HCT116 (cell line): ENCODE results near the gene UGT1A3. TPM values are rescaled to one million over a fixed set of nuclear protein-coding genes. Genes with fewer than 3 reads are reported as not detected.

Experiments
- ATAC-seq: fragments of 200-7000 bp; cut with Tn5 transposase; 2 replicates; pipeline ENCODE4 v1.9.1; 2020; ENCODE audit warnings: mild to moderate bottlenecking, moderate library complexity
- BruUV-seq: library from RNA; stranded (reverse); fragments of 400-500 nt; replicated peaks from 2 replicates; lab custom pipeline; 2021; lab: Mats Ljungman, UMichigan
- CTCF ChIA-PET: fragments of 300-600 bp; sonication (Branson Sonifier 250); formaldehyde crosslinking; loops from one replicate; lab custom pipeline; 2021; ENCODE audit warnings: antibody characterized with exemption; lab: Charles Lee
- POLR2A ChIA-PET: fragments of 300-600, 350-600 bp; sonication (Branson Sonifier 250); formaldehyde crosslinking; loops from one replicate; lab custom pipeline; 2021; ENCODE audit warnings: antibody characterized with exemption; lab: Charles Lee
- RAD21 ChIA-PET, 2 experiments: fragments of 300-600 bp; sonication (Branson Sonifier 250); formaldehyde crosslinking; loops; one replicate each; lab custom pipeline; 2023; ENCODE audit warnings: low total read pairs in 2 of 2; ENCODE audit not compliant: uncharacterized antibody in 2 of 2, unreplicated experiment in 2 of 2, low non-redundant PET in 1 of 2; lab: Charles Lee
- DNase-seq: peaks from one replicate; pipeline ENCODE4 v3.0.0-alpha.2; 2010; ENCODE audit warnings: low read depth, low spot score
- H2AFZ ChIP-seq: fragments of 200-600 bp; shearing (Covaris generic), sonication (generic); 2 replicates; pipeline ENCODE4 v1.6.1; 2017; ENCODE audit warnings: low read depth, mixed run types, mixed read lengths, antibody characterized with exemption, low read length; ENCODE audit not compliant: poor library complexity, severe bottlenecking
- H3K27ac ChIP-seq: 2 replicates; pipeline ENCODE4 v1.5.1; 2012; ENCODE audit warnings: low read depth, low read length
- H3K27me3 ChIP-seq: fragments of 200-600 bp; sonication (generic); 2 replicates; pipeline ENCODE4 v1.6.1; 2016; ENCODE audit warnings: mixed run types, low read length, mixed read lengths; ENCODE audit not compliant: insufficient read depth
- H3K36me3 ChIP-seq, 2 experiments: fragments of 200-500 bp in 1 of 2; fragments of 200-600 bp in 1 of 2; sonication (Bioruptor generic) in 1 of 2; sonication (generic) in 1 of 2; 2 replicates each; pipeline versions ENCODE4 v1.5.1 to v1.6.1; 2014 to 2016; ENCODE audit warnings: low read length in 2 of 2, inconsistent platforms in 1 of 2, mixed read lengths in 1 of 2, mixed run types in 1 of 2; ENCODE audit not compliant: insufficient read depth in 2 of 2, control insufficient read depth in 1 of 2
- H3K4me1 ChIP-seq, 2 experiments: fragments of 200-600 bp in 1 of 2; sonication (generic) in 1 of 2; 2 replicates each; pipeline versions ENCODE4 v1.5.1 to v1.6.1; 2012 to 2017; ENCODE audit warnings: low read length in 2 of 2, inconsistent platforms in 1 of 2, mild to moderate bottlenecking in 1 of 2, mixed read lengths in 1 of 2, mixed run types in 1 of 2, moderate library complexity in 1 of 2; ENCODE audit not compliant: insufficient read depth in 2 of 2, control insufficient read depth in 1 of 2
- H3K4me2 ChIP-seq: fragments of 200-600 bp; sonication (generic); 2 replicates; pipeline ENCODE4 v1.6.1; 2017; ENCODE audit warnings: mixed run types, low read length, mixed read lengths
- H3K4me3 ChIP-seq, 2 experiments: fragments of 200-600 bp in 1 of 2; sonication (generic) in 1 of 2; replicated peaks in 1 of 2; 2 replicates each; pipeline ENCODE4 v1.5.1; 2011 to 2016; ENCODE audit warnings: low read length in 2 of 2, control low read depth in 1 of 2, low read depth in 1 of 2, mild to moderate bottlenecking in 1 of 2, mixed read lengths in 1 of 2, mixed run types in 1 of 2
- H3K79me2 ChIP-seq: fragments of 200-600 bp; sonication (generic); 2 replicates; pipeline ENCODE4 v1.6.1; 2017; ENCODE audit warnings: mild to moderate bottlenecking, mixed run types, low read length, moderate library complexity, mixed read lengths; ENCODE audit not compliant: insufficient read depth
- H3K9ac ChIP-seq: fragments of 200-600 bp; sonication (generic); 2 replicates; pipeline ENCODE4 v1.6.1; 2016; ENCODE audit warnings: low read length, mixed read lengths
- H3K9me2 ChIP-seq: fragments of 200-600 bp; sonication (generic), shearing (Covaris generic); 2 replicates; pipeline ENCODE4 v1.6.1; 2017; ENCODE audit warnings: mixed run types, mild to moderate bottlenecking, moderate library complexity; ENCODE audit not compliant: insufficient read depth
- H3K9me3 ChIP-seq, 2 experiments: fragments of 200-500 bp in 1 of 2; fragments of 200-600 bp in 1 of 2; sonication (Bioruptor generic) in 1 of 2; sonication (generic) in 1 of 2; 2 replicates each; pipeline ENCODE4 v1.6.1; 2014 to 2017; ENCODE audit warnings: low read length in 2 of 2, mixed read lengths in 2 of 2, inconsistent platforms in 1 of 2, low read depth in 1 of 2, mild to moderate bottlenecking in 1 of 2, mixed run types in 1 of 2, moderate library complexity in 1 of 2; ENCODE audit not compliant: control insufficient read depth in 1 of 2, insufficient read depth in 1 of 2
- H4K20me1 ChIP-seq: fragments of 200-600 bp; sonication (generic), shearing (Covaris generic); 2 replicates; pipeline ENCODE4 v1.6.1; 2017; ENCODE audit warnings: mixed run types, mild to moderate bottlenecking, moderate library complexity; ENCODE audit not compliant: insufficient read depth
- ATF3 ChIP-seq: IDR thresholded peaks from 2 replicates; pipeline ENCODE4 v1.6.1; 2012
- CEBPB ChIP-seq: IDR thresholded peaks from 2 replicates; pipeline ENCODE4 v1.6.1; 2012; ENCODE audit warnings: low read depth
- EGR1 ChIP-seq: IDR thresholded peaks from 2 replicates; pipeline ENCODE4 v1.6.1; 2012; ENCODE audit warnings: low read depth
- RAD21 ChIP-seq: IDR thresholded peaks from 2 replicates; pipeline ENCODE4 v1.6.1; 2012; ENCODE audit warnings: low read depth, mild to moderate bottlenecking
- SP1 ChIP-seq: IDR thresholded peaks from 2 replicates; pipeline ENCODE4 v1.6.1; 2012; ENCODE audit warnings: low read depth
- SRF ChIP-seq: IDR thresholded peaks from 2 replicates; pipeline ENCODE4 v1.6.1; 2012; ENCODE audit warnings: low read depth
- YY1 ChIP-seq: IDR thresholded peaks from 2 replicates; pipeline ENCODE4 v1.6.1; 2011; ENCODE audit warnings: low read length, low read depth, moderate library complexity, mild to moderate bottlenecking; ENCODE audit not compliant: insufficient replicate concordance; ENCODE audit errors: extremely low read depth
- ZFX ChIP-seq: fragments of 450-650 bp; IDR thresholded peaks from 2 replicates; pipeline ENCODE4 v1.6.1; 2017
- ZNF274 ChIP-seq: fragments of 200-500 bp; sonication (Bioruptor generic); IDR thresholded peaks from 2 replicates; pipeline ENCODE4 v1.6.1; 2014; ENCODE audit warnings: mild to moderate bottlenecking, low read depth, low read length, inconsistent platforms
- intact Hi-C: fragments of 100-400 bp; cut with micrococcal nuclease; formaldehyde crosslinking; loops from 2 replicates; pipeline ENCODE4 v1.10.0; 2022
- total RNA-seq: library from RNA; stranded (reverse); gene quantifications from one replicate; pipeline ENCODE4 v1.2.1, GENCODE V29; 2021; ENCODE audit not compliant: unreplicated experiment

UGT1A3 gene
- total RNA-seq, 1 experiment from 2014 or later, result not detected

- peaks cover 3 to 10% of the 10 kb centered on the region in 2 experiments; a peak in 2 of 4 replicates for H3K4me1 ChIP-seq
- no peaks in the 10 kb centered on the region for H3K36me3 ChIP-seq
- H3K27ac ChIP-seq, result no peak overlapping the region
- no TSS peak for BruUV-seq
- H3K79me2 ChIP-seq, result no peaks in the 10 kb centered on the region
- H4K20me1 ChIP-seq, result no peaks in the 10 kb centered on the region
- intact Hi-C loops, result no loop called here
- TF ChIP-seq EGR1 (peak; percentile 62; the same call in 1 of the 2 replicates), CEBPB (no peak)
- ChIA-PET CTCF (no interaction called here), POLR2A (no interaction called here), RAD21 (no interaction called here)
- no peak overlapping the region for H3K4me3 ChIP-seq
- DNase-seq (no peak), ATAC-seq (no peak)
- peak overlapping the region; percentile 48 for H3K4me2 ChIP-seq
- no peaks in the 10 kb centered on the region for H3K9me3 ChIP-seq
- no peaks in the 10 kb centered on the region for H3K9me2 ChIP-seq
- H3K9ac ChIP-seq, result no peak overlapping the region
- H2AFZ ChIP-seq, result no peak overlapping the region
- no peaks in the 10 kb centered on the region for H3K27me3 ChIP-seq
Observed at GRCh38 chr2:233764264-233764663, 35.4 kb downstream of the UGT1A3 start.

GRCh38 chr2:233764761-233765160 is 35.9 kb downstream of the UGT1A3 start:
- ChIA-PET CTCF (no interaction called here), POLR2A (no interaction called here), RAD21 (no interaction called here)
- intact Hi-C loops, result no loop called here
- H3K36me3 ChIP-seq, result no peaks in the 10 kb centered on the region
- peak overlapping the region; percentile 48 for H3K4me2 ChIP-seq
- H3K4me3 ChIP-seq, result no peak overlapping the region
- H3K27me3 ChIP-seq, result no peaks in the 10 kb centered on the region
- BruUV-seq, result no TSS peak
- H3K4me1 ChIP-seq, result peaks cover 3 to 10% of the 10 kb centered on the region in 2 experiments; a peak in 2 of 4 replicates
- no peaks in the 10 kb centered on the region for H3K9me2 ChIP-seq
- no peak overlapping the region for H2AFZ ChIP-seq
- H4K20me1 ChIP-seq, result no peaks in the 10 kb centered on the region
- H3K79me2 ChIP-seq, result no peaks in the 10 kb centered on the region
- TF ChIP-seq SP1, result no peak
- no peak overlapping the region for H3K9ac ChIP-seq
- no peak for DNase-seq
- H3K9me3 ChIP-seq, result no peaks in the 10 kb centered on the region
- ATAC-seq, result no peak; the same call in 1 of the 2 replicates
- no peak overlapping the region for H3K27ac ChIP-seq

GRCh38 chr2:233766416-233766815 is 37.6 kb downstream of the UGT1A3 start:
- no peak overlapping the region for H3K27ac ChIP-seq
- H3K4me3 ChIP-seq, result no peak overlapping the region
- H3K27me3 ChIP-seq, result no peaks in the 10 kb centered on the region
- DNase-seq (no peak), ATAC-seq (peak; percentile 74)
- ChIA-PET POLR2A (no interaction called here), CTCF (no interaction called here), RAD21 (no interaction called here)
- no peak overlapping the region for H3K9ac ChIP-seq
- no peak overlapping the region for H2AFZ ChIP-seq
- H3K9me2 ChIP-seq, result no peaks in the 10 kb centered on the region
- H3K9me3 ChIP-seq, result no peaks in the 10 kb centered on the region
- peaks cover 3 to 10% of the 10 kb centered on the region in 2 experiments; a peak in 2 of 4 replicates for H3K4me1 ChIP-seq
- H3K36me3 ChIP-seq, result no peaks in the 10 kb centered on the region
- intact Hi-C loops, result no loop called here
- no peak overlapping the region for H3K4me2 ChIP-seq
- no peaks in the 10 kb centered on the region for H4K20me1 ChIP-seq
- BruUV-seq, result no TSS peak
- H3K79me2 ChIP-seq, result no peaks in the 10 kb centered on the region
- TF ChIP-seq SRF, result no peak
- no peak for TF ChIP-seq SP1
- no peak for TF ChIP-seq ZFX
- no peak for TF ChIP-seq YY1
- TF ChIP-seq ATF3, result no peak
- TF ChIP-seq ZNF274, result no peak
- no peak for TF ChIP-seq RAD21
- TF ChIP-seq EGR1, result no peak
- TF ChIP-seq, all 23 proteins: peak for 0
